ENCODE measurements around the gene ABLIM2. TPM values are rescaled to one million over a fixed set of nuclear protein-coding genes. Genes with fewer than 3 reads are reported as not detected.

The ABLIM2 gene
- total and polyA plus RNA-seq, 3 donors from 2014 or later = 5.2 to 7.5 (median 6.9) TPM

GRCh38 chr4:8157496-8157895 is 1.1 kb downstream of the ABLIM2 start:
- intact Hi-C loops (cut with DNase I; ENCODE audit: low total_unique reads) = no loop called here
- Histone ChIP-seq H3K4me3 (peak overlapping the region in 1 of 2 donors; percentile 81), H3K36me3 (ENCODE audit: low read depth, missing control alignments) (no peaks in the 10 kb centered on the region), H3K9me3 (no peaks in the 10 kb centered on the region), H3K4me1 (peaks cover 9% of the 10 kb centered on the region), H3K27ac (no peak overlapping the region), H3K27me3 (no peaks in the 10 kb centered on the region)
- DNase-seq = no peak
- 17 to 24% methylated on average over 8 to 15 of the region's 15 CpGs for WGBS, 2 donors
- no peak for TF ChIP-seq POLR2A (IDR thresholded peaks at IDR 0.05)
- no peak for TF ChIP-seq CTCF (IDR thresholded peaks at IDR 0.05)

- Histone ChIP-seq H3K27me3 (no peaks in the 10 kb centered on the region), H3K4me3 (no peak overlapping the region), H3K4me1 (peaks cover 9% of the 10 kb centered on the region), H3K36me3 (ENCODE audit: low read depth, missing control alignments) (no peaks in the 10 kb centered on the region), H3K9me3 (no peaks in the 10 kb centered on the region), H3K27ac (no peak overlapping the region)
- TF ChIP-seq POLR2A (IDR thresholded peaks at IDR 0.05) = no peak
- no peak for TF ChIP-seq CTCF (IDR thresholded peaks at IDR 0.05)
- WGBS, 2 donors = 74% methylated on average over 8 of the region's 8 CpGs; no CpG with 5 or more reads in 1 of the 2 donors
- no peak for DNase-seq
- intact Hi-C loops (cut with DNase I; ENCODE audit: low total_unique reads) = no loop called here
Observed at GRCh38 chr4:8156617-8157016, 2.0 kb downstream of the ABLIM2 start.

- H3K4me1 ChIP-seq = peaks cover 9% of the 10 kb centered on the region
- H3K36me3 ChIP-seq (ENCODE audit: low read depth, missing control alignments) = no peaks in the 10 kb centered on the region
- H3K27me3 ChIP-seq = no peaks in the 10 kb centered on the region
- TF ChIP-seq CTCF (IDR thresholded peaks at IDR 0.05) (no peak), POLR2A (IDR thresholded peaks at IDR 0.05) (no peak)
- WGBS, 2 donors = 89 to 97% methylated on average over 14 of the region's 14 CpGs
- no peak overlapping the region for H3K4me3 ChIP-seq
- no peaks in the 10 kb centered on the region for H3K9me3 ChIP-seq
- DNase-seq = no peak
- intact Hi-C loops (cut with DNase I; ENCODE audit: low total_unique reads) = no loop called here
- H3K27ac ChIP-seq = no peak overlapping the region
Observed at GRCh38 chr4:8155660-8156421, 2.8 kb downstream of the ABLIM2 start.

- no peak for DNase-seq
- no peaks in the 10 kb centered on the region for H3K36me3 ChIP-seq (ENCODE audit: low read depth, missing control alignments)
- peaks cover 9% of the 10 kb centered on the region for H3K4me1 ChIP-seq
- TF ChIP-seq POLR2A (IDR thresholded peaks at IDR 0.05) (no peak), CTCF (IDR thresholded peaks at IDR 0.05) (no peak)
- no peak overlapping the region for H3K4me3 ChIP-seq
- H3K27ac ChIP-seq = no peak overlapping the region
- WGBS, 2 donors = 89 to 92% methylated on average over 6 of the region's 6 CpGs
- intact Hi-C loops (cut with DNase I; ENCODE audit: low total_unique reads) = no loop called here
- H3K9me3 ChIP-seq = no peaks in the 10 kb centered on the region
- no peaks in the 10 kb centered on the region for H3K27me3 ChIP-seq
Observed at GRCh38 chr4:8155048-8155447, 3.6 kb downstream of the ABLIM2 start.

GRCh38 chr4:8153441-8153840 is 5.2 kb downstream of the ABLIM2 start:
- DNase-seq = no peak
- no peak overlapping the region for H3K4me3 ChIP-seq
- TF ChIP-seq CTCF (IDR thresholded peaks at IDR 0.05) (no peak), POLR2A (IDR thresholded peaks at IDR 0.05) (no peak)
- H3K9me3 ChIP-seq = no peaks in the 10 kb centered on the region
- intact Hi-C loops (cut with DNase I; ENCODE audit: low total_unique reads) = no loop called here
- H3K36me3 ChIP-seq (ENCODE audit: low read depth, missing control alignments) = no peaks in the 10 kb centered on the region
- WGBS, 2 donors = 56 to 80% methylated on average over 10 of the region's 10 CpGs
- no peaks in the 10 kb centered on the region for H3K27me3 ChIP-seq
- H3K4me1 ChIP-seq = no peaks in the 10 kb centered on the region
- H3K27ac ChIP-seq = no peak overlapping the region
